Nephron (organoid): ENCODE measurements around the gene SHC1.
"Not testable (repeated sequence)": the region's sequence is repeated elsewhere in the genome, so short reads cannot be mapped to it uniquely, and the experiment has no call there.

Experiments used
- H3K27ac Mint-ChIP-seq, 3 experiments: 2 replicates each; pipeline ENCODE4 v1.8.0; 2020; ENCODE audit warnings: mixed read lengths in 3 of 3, mild to moderate bottlenecking in 2 of 3, moderate library complexity in 1 of 3
- H3K27me3 Mint-ChIP-seq: 2 replicates; pipeline ENCODE4 v1.8.0; 2021; ENCODE audit warnings: low read depth, mild to moderate bottlenecking, moderate library complexity, mixed read lengths
- H3K36me3 Mint-ChIP-seq: 2 replicates; pipeline ENCODE4 v1.8.0; 2020; ENCODE audit warnings: low read depth, mixed read lengths
- H3K4me1 Mint-ChIP-seq: 2 replicates; pipeline ENCODE4 v1.8.0; 2020; ENCODE audit warnings: mixed read lengths
- H3K4me3 Mint-ChIP-seq, 3 experiments: 2 replicates each; pipeline ENCODE4 v1.8.0; 2020; ENCODE audit warnings: mild to moderate bottlenecking in 3 of 3, mixed read lengths in 3 of 3, moderate library complexity in 2 of 3
- H3K9me3 Mint-ChIP-seq: 2 replicates; pipeline ENCODE4 v1.8.0; 2020; ENCODE audit warnings: mixed read lengths
- CTCF ChIP-seq, 3 experiments: fragments of 200-600 bp; sonication (generic); IDR thresholded peaks; one replicate each; pipeline ENCODE4 v1.5.0; 2021; ENCODE audit warnings: antibody characterized with exemption in 3 of 3; ENCODE audit not compliant: unreplicated experiment in 3 of 3

Gene SHC1

DNA sequence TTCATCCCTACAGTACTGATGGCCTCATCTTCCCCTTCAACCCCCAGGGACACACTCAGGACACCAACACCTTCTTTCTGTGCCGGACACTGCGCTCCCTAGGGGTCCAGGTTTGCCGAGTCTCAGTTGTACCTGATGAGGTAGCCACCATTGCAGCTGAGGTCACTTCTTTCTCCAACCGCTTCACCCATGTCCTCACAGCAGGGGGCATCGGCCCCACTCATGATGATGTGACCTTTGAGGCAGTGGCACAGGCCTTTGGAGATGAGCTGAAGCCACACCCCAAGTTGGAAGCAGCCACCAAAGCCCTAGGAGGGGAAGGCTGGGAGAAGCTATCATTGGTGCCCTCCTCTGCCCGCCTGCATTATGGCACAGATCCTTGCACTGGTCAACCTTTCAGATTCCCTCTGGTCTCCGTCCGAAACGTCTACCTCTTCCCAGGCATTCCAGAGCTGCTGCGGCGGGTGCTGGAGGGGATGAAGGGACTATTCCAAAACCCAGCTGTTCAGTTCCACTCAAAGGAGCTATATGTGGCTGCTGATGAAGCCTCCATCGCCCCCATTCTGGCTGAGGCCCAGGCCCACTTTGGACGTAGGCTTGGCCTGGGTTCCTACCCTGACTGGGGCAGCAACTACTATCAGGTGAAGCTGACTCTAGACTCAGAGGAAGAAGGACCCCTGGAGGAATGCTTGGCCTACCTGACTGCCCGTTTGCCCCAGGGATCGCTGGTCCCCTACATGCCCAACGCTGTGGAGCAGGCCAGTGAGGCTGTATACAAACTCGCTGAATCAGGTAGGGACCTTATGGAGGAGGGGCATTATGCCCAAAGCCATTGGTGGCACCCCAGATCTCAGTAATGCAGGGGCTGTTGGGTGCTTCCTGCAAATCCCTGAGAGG is 17.8 kb upstream of the SHC1 start:
- H3K36me3 Mint-ChIP-seq: peaks cover 17% of the 10 kb centered on the region
- no peaks in the 10 kb centered on the region for H3K9me3 Mint-ChIP-seq
- peaks cover 9% of the 10 kb centered on the region for H3K4me1 Mint-ChIP-seq
- no peak for TF ChIP-seq CTCF (IDR thresholded peaks at IDR 0.05; ENCODE audit: unreplicated experiment in 3 of 3)
- no peak overlapping the region for H3K27ac Mint-ChIP-seq
- no peaks in the 10 kb centered on the region for H3K27me3 Mint-ChIP-seq
- peak overlapping the region in 1 of 3 experiments; percentile 28 for H3K4me3 Mint-ChIP-seq

DNA sequence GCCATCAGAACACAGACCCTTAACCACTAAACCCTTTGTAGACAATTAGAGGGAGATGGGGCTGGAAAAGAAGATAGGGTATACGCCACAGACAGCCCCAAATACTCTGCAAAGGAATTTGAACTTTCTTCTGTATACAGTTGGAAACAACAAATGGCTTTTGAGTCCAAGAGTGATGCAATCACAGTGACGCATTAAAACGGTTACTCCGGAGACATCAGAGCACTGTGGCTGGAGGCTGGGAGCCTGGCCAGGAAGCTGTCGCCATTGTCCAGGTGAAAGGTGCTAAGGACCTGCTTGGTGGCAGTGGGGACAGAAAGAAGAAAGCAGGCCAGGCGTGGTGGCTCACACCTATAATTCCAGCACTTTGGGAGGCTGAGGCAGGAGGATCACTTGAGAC is 16.8 kb upstream of the SHC1 start:
- Mint-ChIP-seq H3K36me3 (peaks cover 17% of the 10 kb centered on the region), H3K4me3 (no peak overlapping the region), H3K27ac (no peak overlapping the region), H3K27me3 (no peaks in the 10 kb centered on the region), H3K9me3 (no peaks in the 10 kb centered on the region), H3K4me1 (peaks cover 9% of the 10 kb centered on the region)
- TF ChIP-seq CTCF (IDR thresholded peaks at IDR 0.05; ENCODE audit: unreplicated experiment in 3 of 3): no peak

GRCh38 chr1:154986736-154987135 is 16.2 kb upstream of the SHC1 start:
- not testable (repeated sequence) for H3K27me3 Mint-ChIP-seq, H3K4me3 Mint-ChIP-seq, H3K27ac Mint-ChIP-seq, H3K4me1 Mint-ChIP-seq, H3K9me3 Mint-ChIP-seq
- H3K36me3 Mint-ChIP-seq: peaks cover 17% of the 10 kb centered on the region

DNA sequence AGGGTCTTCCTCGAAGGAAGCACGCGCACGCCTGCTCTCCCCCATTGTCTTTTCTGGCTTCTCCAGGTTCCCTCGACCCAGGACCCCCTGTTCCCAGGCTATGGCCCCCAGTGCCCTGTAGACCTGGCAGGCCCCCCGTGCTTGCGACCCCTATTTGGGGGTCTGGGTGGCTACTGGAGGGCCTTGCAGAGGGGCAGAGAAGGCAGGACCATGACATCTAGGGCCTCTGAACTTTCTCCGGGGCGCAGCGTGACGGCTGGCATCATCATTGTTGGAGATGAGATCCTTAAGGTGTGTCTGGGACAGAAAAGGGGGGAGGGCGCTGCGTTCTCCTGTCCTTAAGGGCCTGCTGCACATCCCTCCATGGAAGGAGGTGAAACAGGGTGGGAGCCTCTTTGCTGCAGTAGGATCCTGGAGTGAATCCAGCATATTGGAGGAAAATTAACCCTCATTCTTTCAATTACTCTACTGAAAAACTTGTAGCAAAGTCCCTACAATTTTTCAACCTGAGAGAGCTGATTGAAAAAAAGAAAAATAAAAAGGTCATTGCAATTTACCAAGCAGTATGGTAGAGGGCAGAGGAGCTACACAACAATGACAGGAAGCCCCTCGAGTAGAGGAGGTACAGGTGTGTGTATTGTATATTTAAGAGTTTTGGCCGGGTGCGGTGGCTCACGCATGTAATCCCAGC is 13.4 kb upstream of the SHC1 start:
- H3K4me1 Mint-ChIP-seq: peaks cover 6% of the 10 kb centered on the region

DNA sequence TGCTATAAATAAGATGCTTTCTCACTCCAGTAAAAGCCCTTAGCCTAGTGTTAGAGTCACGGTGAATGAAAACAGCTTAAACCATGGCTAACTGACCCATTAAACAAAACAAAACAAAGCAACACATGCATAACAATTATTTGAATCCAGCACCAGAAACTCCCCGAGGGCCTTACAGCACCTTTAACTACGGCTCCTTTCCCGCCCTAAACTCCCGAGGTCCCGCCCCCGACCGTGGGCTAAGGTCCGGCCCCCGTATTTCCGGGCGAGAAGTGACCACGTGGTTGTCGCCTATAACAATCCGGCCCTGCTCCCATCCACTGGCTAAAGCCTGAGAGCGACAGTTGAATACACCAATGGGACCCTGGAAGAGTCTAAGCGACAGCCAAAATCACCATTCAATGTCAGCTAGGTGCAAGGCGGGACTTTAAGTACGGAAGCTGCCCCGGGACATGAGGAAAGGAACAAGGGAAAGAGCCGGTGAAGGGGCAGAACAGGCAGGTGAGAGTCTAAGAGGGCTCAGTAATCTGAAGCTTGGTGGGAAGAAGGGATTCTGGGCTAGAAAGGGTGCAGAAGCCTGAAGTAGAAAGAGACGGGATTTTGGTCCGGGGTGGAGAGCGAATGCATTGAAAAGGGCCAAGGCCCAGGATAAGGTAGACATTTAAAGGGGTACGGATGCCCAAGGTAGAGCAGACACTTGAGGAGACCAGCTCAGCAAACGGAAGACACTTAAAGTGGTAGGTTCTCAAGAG is 12.5 kb upstream of the SHC1 start, which contains the start of gene FLAD1:
Gene FLAD1, plus strand, starts transcription at position 448 of the 752 bp plus-strand sequence. CDS start 351 bp downstream, outside the sequence.
- H3K36me3 Mint-ChIP-seq: peaks cover 15% of the 10 kb centered on the region
- H3K27me3 Mint-ChIP-seq: no peaks in the 10 kb centered on the region
- H3K27ac Mint-ChIP-seq: peak within 1 kb of the TSS in 2 of 3 experiments; percentile 49 to 65
- H3K4me3 Mint-ChIP-seq: no peak within 1 kb of the TSS
- H3K9me3 Mint-ChIP-seq: no peaks in the 10 kb centered on the region
- no peak for TF ChIP-seq CTCF (IDR thresholded peaks at IDR 0.05; ENCODE audit: unreplicated experiment in 3 of 3)
- peaks cover 4% of the 10 kb centered on the region for H3K4me1 Mint-ChIP-seq

More for the DNA sequence above, 13.4 kb upstream of the SHC1 start:
- Mint-ChIP-seq H3K27ac (peak overlapping the region in 2 of 3 experiments; percentile 49 to 65), H3K9me3 (no peaks in the 10 kb centered on the region), H3K36me3 (peaks cover 22% of the 10 kb centered on the region), H3K27me3 (no peaks in the 10 kb centered on the region), H3K4me3 (no peak overlapping the region)
- no peak for TF ChIP-seq CTCF (IDR thresholded peaks at IDR 0.05; ENCODE audit: unreplicated experiment in 3 of 3)

DNA sequence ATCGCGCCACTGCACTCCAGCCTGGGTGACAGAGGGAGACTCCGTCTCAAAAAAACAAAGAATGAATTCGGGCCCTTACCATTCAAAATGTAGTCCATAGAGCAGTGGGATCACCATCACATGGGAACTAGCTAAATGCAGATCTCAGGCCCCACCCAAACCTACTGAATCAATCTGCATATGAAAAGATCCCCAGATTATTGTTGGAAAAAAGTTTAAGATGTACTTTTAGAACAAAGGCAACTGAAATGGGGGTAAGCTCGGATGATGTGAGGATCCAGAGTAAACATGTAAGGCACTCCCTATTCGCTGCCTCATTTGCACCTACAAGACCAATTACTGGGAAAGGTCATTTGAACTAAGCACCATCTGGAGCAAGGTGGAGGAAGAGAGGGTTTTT is 11.8 kb upstream of the SHC1 start:
- H3K9me3 Mint-ChIP-seq: no peaks in the 10 kb centered on the region
- H3K4me3 Mint-ChIP-seq: no peak overlapping the region
- H3K36me3 Mint-ChIP-seq: peaks cover 15% of the 10 kb centered on the region
- H3K4me1 Mint-ChIP-seq: peaks cover 4% of the 10 kb centered on the region
- TF ChIP-seq CTCF (IDR thresholded peaks at IDR 0.05; ENCODE audit: unreplicated experiment in 3 of 3): no peak
- peak overlapping the region in 1 of 3 experiments; percentile 26 for H3K27ac Mint-ChIP-seq
- H3K27me3 Mint-ChIP-seq: no peaks in the 10 kb centered on the region
